A549 (cell line): ENCODE measurements around the gene ZNF831. TPM values are rescaled to one million over a fixed set of nuclear protein-coding genes. Genes with fewer than 3 reads are reported as not detected.

ENCODE experiments used
- ATAC-seq, 2 experiments: fragments of 200-7000 bp in 1 of 2; fragments of >200 bp in 1 of 2; cut with Nextera tagmentation in 1 of 2; cut with Tn5 transposase in 1 of 2; 3 replicates each; pipeline versions ENCODE4 v1.8.0 to v1.9.1; 2018 to 2020; ENCODE audit warnings: mild to moderate bottlenecking in 1 of 2, moderate library complexity in 1 of 2
- CTCF ChIA-PET: fragments of 300-600 bp; sonication (Branson Sonifier 250); formaldehyde crosslinking; extraction: SDS; loops from one replicate; lab custom pipeline; 2021; ENCODE audit warnings: antibody characterized with exemption, inconsistent platforms; lab: Yijun Ruan, JAX
- POLR2A ChIA-PET: fragments of 350-600 bp; formaldehyde crosslinking; extraction: SDS; loops from one replicate; lab custom pipeline; 2021; ENCODE audit warnings: antibody characterized with exemption, inconsistent platforms; lab: Yijun Ruan, JAX
- DNase-seq, 2 experiments: peaks; one replicate each; pipeline versions ENCODE4 v3.0.0 to v3.0.0-alpha.2; 2011 to 2016; ENCODE audit warnings: low read depth in 1 of 2, low spot score in 1 of 2
- FAIRE-seq: peaks from 2 replicates; lab custom pipeline; 2011; peaks lifted over from hg19 to GRCh38; lab: Jason Lieb, UNC
- H3K27ac ChIP-seq, 2 experiments: fragments of >200 bp; sonication (Bioruptor Twin); formaldehyde crosslinking; 3 replicates each; pipeline ENCODE4 v1.5.1; 2016 to 2017
- H3K4me1 ChIP-seq: fragments of >200 bp; sonication (Bioruptor Twin); formaldehyde crosslinking; 3 replicates; pipeline ENCODE4 v1.6.1; 2016
- H3K4me2 ChIP-seq: fragments of >200 bp; sonication (Bioruptor Twin); formaldehyde crosslinking; 3 replicates; pipeline ENCODE4 v1.6.1; 2016
- H3K4me3 ChIP-seq: fragments of >200 bp; sonication (Bioruptor Twin); formaldehyde crosslinking; 3 replicates; pipeline ENCODE4 v1.5.1; 2016
- H3K9me3 ChIP-seq: fragments of >200 bp; sonication (Bioruptor Twin); formaldehyde crosslinking; 3 replicates; pipeline ENCODE4 v1.6.1; 2016
- ATOH8 ChIP-seq: fragments of 250-450 bp; sonication (Bioruptor Pico); IDR thresholded peaks from 2 replicates; pipeline ENCODE4 v1.5.0; 2020; ENCODE audit warnings: low read depth, mild to moderate bottlenecking, moderate library complexity
- BHLHE40 ChIP-seq: IDR thresholded peaks from 2 replicates; pipeline ENCODE4 v1.6.1; 2012; ENCODE audit warnings: low read depth, low read length, inconsistent platforms
- CEBPB ChIP-seq, 2 experiments: fragments of >200 bp in 1 of 2; sonication (Bioruptor Twin) in 1 of 2; formaldehyde crosslinking in 1 of 2; IDR thresholded peaks; 2 replicates each; pipeline ENCODE4 v1.6.1; 2012 to 2016
- CHD2 ChIP-seq: fragments of 150-350 bp; IDR thresholded peaks from 2 replicates; pipeline ENCODE4 v1.6.1; 2014; ENCODE audit warnings: low read length; ENCODE audit not compliant: partially characterized antibody
- CTCF ChIP-seq: fragments of >200 bp; sonication (Bioruptor Twin); formaldehyde crosslinking; IDR thresholded peaks from 3 replicates; pipeline ENCODE4 v1.5.1; 2016
- EHF ChIP-seq: fragments of 250-450 bp; sonication (Bioruptor Pico); IDR thresholded peaks from 2 replicates; pipeline ENCODE4 v1.5.0; 2020; ENCODE audit warnings: mild to moderate bottlenecking
- ELK1 ChIP-seq: fragments of 150-350 bp; IDR thresholded peaks from 2 replicates; pipeline ENCODE4 v1.6.1; 2014; ENCODE audit warnings: low read depth, mild to moderate bottlenecking, low read length
- FOSB ChIP-seq: fragments of 250-450 bp; sonication (Bioruptor Pico); IDR thresholded peaks from 2 replicates; pipeline ENCODE4 v1.5.0; 2020; ENCODE audit warnings: mild to moderate bottlenecking, moderate library complexity
- FOSL2 ChIP-seq, 2 experiments: fragments of 450-650 bp in 1 of 2; fragments of >200 bp in 1 of 2; sonication (Bioruptor Twin) in 1 of 2; formaldehyde crosslinking; IDR thresholded peaks; 2 replicates each; pipeline versions ENCODE4 v1.5.0 to v1.6.1; 2016 to 2020; ENCODE audit warnings: mild to moderate bottlenecking in 1 of 2, moderate library complexity in 1 of 2
- HMGXB4 ChIP-seq: fragments of 250-450 bp; sonication (Bioruptor Pico); IDR thresholded peaks from 2 replicates; pipeline ENCODE4 v1.5.0; 2021; ENCODE audit warnings: mild to moderate bottlenecking, moderate library complexity, borderline replicate concordance
- MAFK ChIP-seq: fragments of 450-650 bp; IDR thresholded peaks from 2 replicates; pipeline ENCODE4 v1.6.1; 2014; ENCODE audit not compliant: partially characterized antibody
- MYC ChIP-seq: IDR thresholded peaks from 2 replicates; pipeline ENCODE4 v1.6.1; 2012; ENCODE audit warnings: mild to moderate bottlenecking, inconsistent platforms, low read length, improper control_type of control experiment, borderline replicate concordance
- NR3C1 ChIP-seq: fragments of >200 bp; sonication (Bioruptor Twin); formaldehyde crosslinking; IDR thresholded peaks from 3 replicates; pipeline ENCODE4 v1.6.1; 2017
- PBX3 ChIP-seq: IDR thresholded peaks from 2 replicates; pipeline ENCODE4 v1.6.1; 2012
- POLR2A ChIP-seq: IDR thresholded peaks from 2 replicates; pipeline ENCODE4 v1.6.1; 2012; ENCODE audit warnings: mild to moderate bottlenecking, low read length
- RARB ChIP-seq: fragments of 250-450 bp; sonication (Bioruptor Pico); IDR thresholded peaks from 2 replicates; pipeline ENCODE4 v1.8.0; 2021; ENCODE audit warnings: mild to moderate bottlenecking, moderate library complexity
- RCOR1 ChIP-seq: fragments of 150-350 bp; IDR thresholded peaks from 2 replicates; pipeline ENCODE4 v1.6.1; 2014; ENCODE audit warnings: antibody characterized with exemption, low read length, low read depth
- REST ChIP-seq: fragments of 200-600 bp; sonication (generic); IDR thresholded peaks from 2 replicates; pipeline ENCODE4 v1.6.1; 2016; ENCODE audit warnings: antibody characterized with exemption, mild to moderate bottlenecking, moderate library complexity
- RFX5 ChIP-seq: fragments of 450-650 bp; IDR thresholded peaks from 2 replicates; pipeline ENCODE4 v1.7.1; 2014; ENCODE audit warnings: antibody characterized with exemption, mild to moderate bottlenecking, moderate library complexity
- RNF2 ChIP-seq: fragments of 200-600 bp; sonication (generic); IDR thresholded peaks from 2 replicates; pipeline ENCODE4 v1.6.1; 2016; ENCODE audit warnings: low read depth, mild to moderate bottlenecking, antibody characterized with exemption, moderate library complexity, borderline replicate concordance
- SMC3 ChIP-seq: fragments of >200 bp; sonication (Bioruptor Twin); formaldehyde crosslinking; IDR thresholded peaks from 3 replicates; pipeline ENCODE4 v1.6.1; 2018; ENCODE audit warnings: inconsistent platforms
- SREBF2 ChIP-seq: fragments of 450-650 bp; IDR thresholded peaks from 2 replicates; pipeline ENCODE4 v1.6.1; 2014; ENCODE audit warnings: mild to moderate bottlenecking, moderate library complexity
- TFCP2L1 ChIP-seq: fragments of 250-450 bp; sonication (Bioruptor Pico); IDR thresholded peaks from 2 replicates; pipeline ENCODE4 v1.5.0; 2021; ENCODE audit warnings: mild to moderate bottlenecking
- ZC3H11A ChIP-seq: fragments of 450-650 bp; IDR thresholded peaks from 2 replicates; pipeline ENCODE4 v1.6.1; 2014; ENCODE audit warnings: antibody characterized with exemption, mild to moderate bottlenecking
- WGBS: methylation state at CpG from one replicate; pipeline ENCODE4 v1.1.6; 2017; ENCODE audit errors: missing lambda C conversion rate; 5-methylcytosine and 5-hydroxymethylcytosine counted together
- polyA plus RNA-seq, 4 experiments: library from polyadenylated mRNA; depleted of rRNA in 3 of 4; stranded (reverse); fragments of >200 nt; fragmentation: RNase III in 1 of 4; extraction: RNeasy Plus Mini Kit Qiagen cat#74134 plus additional on column Dnase treatment in 1 of 4; gene quantifications; 2 replicates in 3 of 4; 3 replicates in 1 of 4; pipeline ENCODE4 v1.2.3, GENCODE V29; 2011 to 2017
- TF ChIP-seq, protein P1 (sequence below): fragments of >200 bp; sonication (Bioruptor Twin); formaldehyde crosslinking; IDR thresholded peaks from 2 replicates; pipeline ENCODE4 v1.6.1; 2016

Gene ZNF831
- polyA plus RNA-seq, 2 of the 4 experiments (the other 2 are of a cell fraction) = not detected

GRCh38 chr20:59171986-59172385 lies 8.4 kb downstream of the ZNF831 start:
- no peak for ATAC-seq
- 14% methylated on average over 8 of the region's 8 CpGs for WGBS
- Histone ChIP-seq H3K4me3 (no peak overlapping the region), H3K9me3 (no peaks in the 10 kb centered on the region; the same call in 2 of the 3 replicates), H3K4me1 (no peaks in the 10 kb centered on the region), H3K27ac (no peak overlapping the region), H3K4me2 (no peak overlapping the region)
- DNase-seq = no peak
- POLR2A ChIA-PET = no interaction called here
- CTCF ChIA-PET = interaction anchor here (0.6 kb wide), 1 partner anchor 76 kb away, joined by 3 read pairs; no protein-coding TSS in a partner anchor
- no peak for FAIRE-seq
- TF ChIP-seq CTCF (no peak), PBX3 (no peak), FOSL2 (IDR thresholded peaks at IDR 0.05) (no peak), FOSL2 (CRISPR knock-in tag; IDR thresholded peaks at IDR 0.05) (no peak), HMGXB4 (CRISPR knock-in tag) (no peak), MYC (no peak), ATOH8 (no peak), CHD2 (no peak), CEBPB (IDR thresholded peaks at IDR 0.05) (no peak), MAFK (no peak), NR3C1 (no peak), RCOR1 (no peak), REST (no peak), POLR2A (no peak), BHLHE40 (no peak), SREBF2 (no peak)

GRCh38 chr20:59173938-59174491 lies 10.4 kb downstream of the ZNF831 start:
- DNase-seq (no peak), ATAC-seq (peak in 1 of 2 experiments; percentile 54; a peak in 3 of 6 replicates), FAIRE-seq (no peak)
- no peaks in the 10 kb centered on the region; the same call in 2 of the 3 replicates for H3K9me3 ChIP-seq
- WGBS = 15% methylated on average over 7 of the region's 7 CpGs
- no peak overlapping the region for H3K4me2 ChIP-seq
- POLR2A ChIA-PET = no interaction called here
- CTCF ChIA-PET = interaction anchor here (1.4 to 1.7 kb wide), 2 partner anchors 86 to 282 kb away, joined by 5 to 6 read pairs; no protein-coding TSS in a partner anchor
- H3K27ac ChIP-seq = no peak overlapping the region
- H3K4me3 ChIP-seq = no peak overlapping the region
- no peaks in the 10 kb centered on the region for H3K4me1 ChIP-seq
- TF ChIP-seq SREBF2 = no peak
- TF ChIP-seq, protein P1, sequence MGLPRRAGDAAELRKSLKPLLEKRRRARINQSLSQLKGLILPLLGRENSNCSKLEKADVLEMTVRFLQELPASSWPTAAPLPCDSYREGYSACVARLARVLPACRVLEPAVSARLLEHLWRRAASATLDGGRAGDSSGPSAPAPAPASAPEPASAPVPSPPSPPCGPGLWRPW = no peak
- no peak for TF ChIP-seq RARB (CRISPR knock-in tag)
- TF ChIP-seq SMC3 = no peak
- no peak for TF ChIP-seq FOSB (CRISPR knock-in tag)
- TF ChIP-seq RNF2 = no peak
- TF ChIP-seq EHF (CRISPR knock-in tag) = no peak
- no peak for TF ChIP-seq ATOH8
- TF ChIP-seq ZC3H11A = no peak
- no peak for TF ChIP-seq RFX5
- no peak for TF ChIP-seq ELK1
- TF ChIP-seq TFCP2L1 = no peak
- no peak for TF ChIP-seq BHLHE40
